ENCODE measurements around the gene BCL7A.

- no peak for TF ChIP-seq CTCF (conservative IDR thresholded peaks at IDR 0.05; ENCODE audit: low read depth, low read length)
- TF ChIP-seq EZH2phosphoT487 (IDR thresholded peaks at IDR 0.05; ENCODE audit: borderline replicate concordance, low read length), result no peak
Measured at GRCh38 chr12:122099280-122099749, 77.6 kb downstream of the BCL7A start.
